DMS153 (cell line): Measurements from ENCODE around the gene OR5K4.

Experiments used
- DNase-seq: peaks from one replicate; lab custom pipeline; 2025; lab: John Stamatoyannopoulos, UW

The OR5K4 gene, protein sequence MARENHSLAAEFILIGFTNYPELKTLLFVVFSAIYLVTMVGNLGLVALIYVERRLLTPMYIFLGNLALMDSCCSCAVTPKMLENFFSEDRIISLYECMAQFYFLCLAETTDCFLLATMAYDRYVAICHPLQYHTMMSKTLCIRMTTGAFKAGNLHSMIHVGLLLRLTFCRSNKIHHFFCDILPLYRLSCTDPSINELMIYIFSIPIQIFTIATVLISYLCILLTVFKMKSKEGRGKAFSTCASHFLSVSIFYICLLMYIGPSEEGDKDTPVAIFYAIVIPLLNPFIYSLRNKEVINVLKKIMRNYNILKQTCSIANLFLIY

DNA sequence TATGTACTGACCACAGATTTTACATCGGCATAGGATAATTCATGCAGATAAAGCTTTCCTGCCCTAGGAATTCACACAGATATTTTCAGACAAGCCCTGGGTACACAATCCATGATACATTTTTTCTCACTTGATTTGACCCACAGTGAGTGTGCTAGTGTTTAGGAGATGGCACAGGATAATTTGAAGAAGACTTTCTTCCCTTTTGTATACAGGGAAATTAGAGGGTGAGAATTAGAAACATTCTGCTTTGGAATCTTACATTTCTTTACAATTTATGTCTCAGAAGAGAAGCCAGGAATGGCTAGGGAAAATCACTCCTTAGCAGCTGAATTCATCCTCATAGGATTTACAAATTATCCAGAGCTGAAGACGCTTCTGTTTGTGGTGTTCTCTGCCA, at the start of gene OR5K4:
TSS of gene OR5K4 (plus strand) at position 301 of the 400 bp plus-strand sequence. CDS start at position 301, 0 bp downstream.
- no peak for DNase-seq

DNA sequence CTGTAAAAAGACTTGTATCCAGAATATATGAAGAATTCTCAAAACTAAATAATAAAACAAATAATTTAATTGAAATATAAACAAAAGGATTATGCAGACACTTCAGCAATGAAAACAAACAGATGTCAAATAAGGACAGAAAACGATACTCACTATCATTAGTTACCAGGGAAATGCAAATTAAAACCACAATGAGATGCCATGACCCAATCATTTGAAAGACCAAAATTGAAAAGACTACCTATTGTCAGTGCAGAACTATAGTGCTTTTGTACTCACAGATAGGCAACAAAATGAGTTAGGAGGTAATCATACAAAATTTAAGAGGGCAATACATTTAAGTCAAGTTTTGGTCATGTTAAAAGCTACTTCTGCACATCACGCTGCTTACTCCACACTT, 31.6 kb upstream of the OR5K4 start:
- no peak for DNase-seq

DNA sequence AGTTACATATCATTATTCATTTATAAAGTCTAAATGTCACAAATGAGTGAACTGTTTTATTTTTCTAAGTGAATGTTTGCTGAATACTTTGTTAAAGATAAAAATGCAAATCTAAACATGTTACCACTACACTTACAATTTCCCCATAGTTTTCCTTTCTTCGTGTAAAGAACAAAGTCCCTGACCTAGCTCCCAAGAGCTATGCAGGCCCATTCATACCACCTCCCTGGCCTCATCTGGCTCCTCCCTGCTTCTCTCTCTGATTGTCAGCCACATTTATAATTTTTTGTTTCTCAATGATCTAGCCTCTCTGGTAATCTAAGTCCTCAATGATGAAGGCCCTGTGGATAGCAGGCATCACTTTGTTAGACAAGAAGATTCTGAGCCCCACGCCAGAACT, 31.0 kb upstream of the OR5K4 start:
- no peak for DNase-seq

DNA sequence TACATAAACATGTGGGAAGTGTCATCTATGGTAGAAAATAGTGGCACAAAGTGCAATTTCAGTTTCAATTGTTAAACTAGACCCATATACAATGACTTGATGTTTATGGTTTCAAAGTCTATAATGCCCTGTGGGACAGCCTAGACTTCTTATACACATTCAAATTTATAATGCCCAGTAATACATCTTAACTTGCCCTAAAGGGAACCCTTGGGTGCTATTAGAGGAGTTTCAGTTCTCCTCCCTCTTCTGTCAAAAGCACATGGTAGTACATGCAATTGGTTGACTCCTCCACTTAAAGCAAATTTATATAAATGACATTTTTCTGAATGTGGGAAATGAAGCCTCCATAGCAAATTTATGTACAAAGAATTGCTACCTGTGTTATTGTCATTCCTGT, 30.2 kb upstream of the OR5K4 start:
- no peak for DNase-seq

DNA sequence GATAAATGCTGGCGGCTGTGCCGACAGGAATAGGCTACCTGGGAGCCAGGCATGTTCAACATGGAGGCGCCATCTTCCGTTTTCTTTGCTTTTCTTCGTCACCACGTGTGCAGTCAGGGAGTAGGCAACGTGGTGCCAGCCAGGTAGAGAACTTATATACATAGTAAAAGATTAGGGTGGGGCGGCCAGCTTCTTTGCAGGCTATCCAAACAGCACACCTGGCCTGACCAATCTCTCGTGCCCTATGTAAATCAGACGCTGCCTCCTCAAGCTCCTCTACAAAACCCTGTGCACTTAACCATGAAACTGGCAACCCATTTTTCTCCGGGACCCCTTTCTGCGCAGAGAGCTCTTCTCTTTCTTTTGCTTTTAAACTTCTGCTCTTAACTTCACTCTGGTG, 28.6 kb upstream of the OR5K4 start:
- DNase-seq, result no peak

DNA sequence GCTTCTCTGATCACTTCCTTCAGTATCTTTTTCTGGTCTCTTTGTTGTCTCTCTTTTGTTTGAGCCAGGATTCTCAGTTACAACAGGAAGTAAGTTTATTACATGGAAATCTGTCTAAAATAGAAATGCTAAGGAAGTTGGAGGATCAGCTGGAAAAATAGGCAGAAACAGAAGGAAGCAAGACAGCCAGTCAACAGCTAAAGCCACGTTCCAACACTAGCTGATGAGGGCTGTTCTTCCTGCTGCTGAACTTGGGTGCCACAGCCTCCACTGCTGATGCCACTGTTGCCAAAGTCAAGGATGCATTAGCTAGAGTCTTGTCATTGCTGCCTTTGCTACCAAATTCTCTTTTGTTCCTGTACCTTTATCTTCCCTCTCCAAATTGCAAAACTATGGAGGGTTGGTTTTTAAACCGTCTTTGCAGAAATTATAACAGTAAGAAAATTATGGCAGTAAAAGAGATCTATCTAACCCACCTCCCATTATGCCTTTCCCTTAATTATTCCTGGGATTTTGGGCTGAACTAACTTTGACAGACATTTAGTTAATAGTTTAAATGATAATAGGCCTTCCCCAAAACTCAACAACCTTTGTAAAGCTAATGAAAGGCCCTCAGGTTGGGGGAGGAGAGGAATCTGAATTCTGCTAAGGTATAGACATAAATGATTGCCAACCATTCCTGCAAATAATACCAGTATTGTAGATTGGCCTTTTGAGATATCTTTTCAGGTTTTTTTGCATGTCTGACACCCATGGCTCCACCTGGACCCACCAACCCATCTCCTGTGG, 27.4 kb upstream of the OR5K4 start:
- no peak for DNase-seq

DNA sequence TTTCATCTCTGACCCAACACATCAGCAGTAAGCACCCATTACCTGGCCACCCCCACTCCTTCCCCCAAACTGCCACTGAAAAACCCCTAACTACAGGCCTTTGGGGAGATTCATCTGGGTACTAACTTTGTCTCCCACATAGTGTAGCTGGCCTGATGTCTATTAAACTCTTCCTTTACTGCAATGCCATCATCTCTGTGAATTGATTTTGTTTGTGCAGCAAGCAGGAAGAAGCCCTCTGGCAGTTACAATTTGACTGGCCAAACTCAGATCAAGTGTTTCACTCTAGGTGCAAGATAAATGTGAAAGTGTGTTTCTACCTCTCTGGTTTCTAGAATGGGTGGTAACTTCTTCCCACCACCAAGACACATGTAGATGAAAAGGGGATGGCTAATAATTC, 26.7 kb upstream of the OR5K4 start:
- no peak for DNase-seq

DNA sequence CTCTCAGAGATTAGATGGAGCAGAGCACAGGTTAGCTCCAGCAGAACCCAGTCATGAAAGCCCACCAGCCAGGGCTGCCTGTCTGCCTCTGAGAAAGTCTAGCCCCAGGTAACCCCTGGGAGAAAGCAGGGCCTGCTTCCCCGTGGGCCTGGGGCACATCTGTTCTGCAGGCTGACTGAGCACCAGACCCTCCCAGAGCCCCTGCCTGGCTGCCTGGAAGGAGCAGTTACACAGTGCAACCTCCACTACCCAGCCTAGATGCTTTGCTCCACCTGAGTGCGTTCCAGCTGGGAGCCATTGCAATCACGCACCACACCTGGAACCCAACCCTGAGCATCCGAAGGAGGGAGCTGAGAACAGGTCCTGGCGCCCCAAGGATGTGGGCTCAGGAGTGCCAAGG, 24.7 kb upstream of the OR5K4 start:
- no peak for DNase-seq

DNA sequence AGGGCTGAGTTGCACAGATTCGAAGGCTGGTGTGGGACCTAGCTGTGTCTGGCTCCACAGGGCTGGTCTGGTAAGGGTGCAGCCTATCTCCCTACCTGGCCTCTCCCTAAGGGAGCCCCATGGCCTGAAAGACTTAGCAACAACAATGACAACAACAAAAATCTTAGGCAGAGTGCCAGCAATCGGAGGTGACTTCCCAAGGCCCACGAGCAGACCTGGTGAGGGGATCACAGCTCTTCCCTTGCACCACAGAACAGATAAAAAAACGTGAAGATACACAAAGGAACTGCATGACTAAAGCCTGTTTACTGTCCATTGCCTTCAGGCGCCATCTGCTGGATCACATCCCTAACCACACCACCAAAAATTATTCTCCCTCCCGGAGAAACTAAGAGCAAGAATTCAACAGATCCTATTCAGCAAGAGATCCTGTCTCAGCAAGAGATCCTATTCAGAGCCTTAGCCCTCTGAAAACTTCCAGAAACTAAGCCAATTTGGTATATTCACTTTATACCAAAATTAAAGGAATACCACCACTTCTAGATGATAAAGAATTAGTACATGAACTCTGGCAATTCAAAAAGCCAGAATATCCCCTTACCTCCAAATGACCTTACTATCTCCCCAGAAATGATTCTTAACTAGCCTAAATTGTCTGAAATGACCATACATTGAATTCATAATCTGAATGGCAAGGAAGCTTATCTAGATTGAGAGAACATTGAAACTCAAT, 24.1 kb upstream of the OR5K4 start:
- DNase-seq, result peak; percentile 32

DNA sequence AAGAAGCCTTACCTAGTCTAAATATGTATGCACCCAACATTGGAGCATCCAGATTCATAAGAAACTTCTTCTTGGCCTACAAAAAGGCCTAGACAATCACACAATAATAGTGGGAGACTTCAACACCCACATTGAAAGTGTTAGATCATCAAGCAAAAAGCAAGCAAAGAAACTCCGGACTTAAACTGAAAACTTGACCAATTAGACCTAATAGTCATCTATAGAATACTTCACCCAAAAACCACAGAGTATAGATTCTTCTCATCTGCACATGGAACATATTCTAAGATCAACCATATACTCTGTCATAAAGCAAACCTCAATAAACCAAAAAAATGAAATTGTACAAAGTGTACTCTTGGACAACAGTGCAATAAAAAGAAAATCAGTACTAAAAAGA, 22.3 kb upstream of the OR5K4 start:
- no peak for DNase-seq

DNA sequence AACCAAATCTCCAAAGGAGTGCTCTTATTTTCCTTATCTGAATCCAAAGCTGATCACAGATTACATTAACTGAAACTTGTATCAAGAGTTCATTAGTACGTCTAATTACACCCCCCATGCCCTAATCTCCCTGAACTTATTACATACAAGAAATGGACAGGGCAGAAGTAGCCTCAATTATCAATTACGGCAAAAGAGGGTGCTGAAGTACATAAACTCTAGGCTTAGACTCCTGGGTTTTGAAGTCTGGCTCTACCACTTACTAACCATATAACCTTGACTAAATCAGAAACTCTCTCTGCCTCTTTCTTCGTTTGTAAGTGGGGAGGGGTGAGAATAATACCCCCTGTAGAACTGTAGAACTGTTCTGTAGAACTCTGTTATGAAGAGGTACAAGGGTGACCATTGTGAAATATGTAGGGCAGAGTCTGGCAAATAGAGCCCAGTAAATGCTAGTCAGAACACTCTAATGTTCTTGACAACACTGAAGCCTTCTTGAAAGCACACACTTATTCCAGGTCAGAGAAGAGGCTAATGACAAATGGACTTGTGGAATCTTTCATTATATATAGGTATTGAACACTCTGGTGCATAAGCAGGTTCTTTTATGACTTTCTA, 19.6 kb upstream of the OR5K4 start:
- DNase-seq, result no peak

DNA sequence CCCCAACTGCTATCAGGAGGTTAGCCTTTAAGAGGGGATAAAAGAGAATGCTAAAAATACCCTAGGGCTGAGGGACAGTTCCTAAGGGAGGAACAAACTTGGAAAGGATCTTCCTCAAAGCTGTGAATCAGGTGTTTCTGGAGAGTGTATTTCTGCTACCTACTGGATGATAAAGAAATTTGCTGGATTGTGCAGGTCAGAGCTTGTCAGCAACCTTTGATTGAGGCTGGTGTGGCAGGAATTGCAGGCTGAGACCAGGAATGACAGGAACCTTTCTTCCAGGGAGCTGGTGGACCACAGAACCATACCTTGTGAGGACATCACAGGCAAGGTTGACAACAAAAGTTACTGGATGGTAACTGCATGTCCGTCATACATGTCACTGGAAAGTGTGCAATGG, 14.6 kb upstream of the OR5K4 start:
- no peak for DNase-seq

DNA sequence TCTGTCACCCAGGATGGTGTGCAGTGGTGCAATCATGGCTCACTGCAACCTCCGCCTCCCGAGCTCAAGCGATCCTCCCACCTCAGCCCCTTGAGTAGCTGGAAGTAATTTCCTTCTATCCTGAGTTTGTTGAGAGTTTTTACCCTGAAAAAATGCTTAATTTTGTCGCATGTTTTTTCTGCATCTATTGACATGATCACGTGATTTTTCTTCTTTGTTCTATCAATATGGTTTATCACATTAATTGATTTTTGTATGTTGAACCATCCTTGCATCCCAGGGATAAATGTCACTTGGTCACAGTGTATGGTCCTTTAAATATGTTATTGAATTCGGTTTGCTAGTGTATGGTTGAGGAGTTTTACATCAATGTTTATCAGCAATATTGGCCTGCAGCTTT, 11.9 kb upstream of the OR5K4 start:
- DNase-seq, result no peak

DNA sequence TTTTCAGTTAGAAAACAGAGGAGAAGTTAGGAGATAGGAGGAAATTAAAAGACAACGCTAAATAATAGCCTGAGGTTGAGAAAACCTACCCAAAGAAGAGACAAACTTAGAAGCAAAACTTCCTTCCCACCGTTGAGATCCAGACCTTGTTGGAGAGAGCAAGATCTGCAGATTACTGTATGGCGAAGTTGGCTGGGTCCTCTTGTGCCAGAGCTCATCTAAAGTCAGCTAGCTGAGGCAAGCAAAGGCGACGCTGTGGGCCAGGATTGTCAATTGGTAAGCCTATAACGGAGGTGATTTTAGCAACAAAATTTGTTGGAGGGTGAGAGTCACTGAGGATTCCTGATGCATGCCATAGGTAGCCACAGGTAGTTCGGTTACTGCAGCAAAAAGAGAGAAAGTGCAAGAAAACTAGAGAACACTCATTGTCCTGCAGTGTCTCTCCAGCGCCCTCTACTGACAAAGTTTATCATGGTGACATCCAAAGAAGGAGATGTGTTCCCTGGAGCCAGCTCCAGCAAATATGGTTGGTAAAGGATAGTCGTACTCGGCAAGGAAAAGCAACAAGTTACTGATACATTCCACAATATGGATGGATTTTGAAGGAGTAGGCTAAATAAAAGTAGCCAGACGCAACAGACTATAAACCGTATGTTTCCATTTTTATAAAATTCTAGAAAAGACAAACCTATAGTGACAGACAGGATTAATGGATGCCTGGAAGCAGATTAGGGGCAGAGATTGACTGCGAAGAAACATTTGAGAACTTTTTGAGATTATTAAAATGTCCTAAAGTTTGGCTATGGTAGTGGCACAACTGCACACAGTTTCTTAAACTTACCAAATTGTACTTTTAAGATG, 9.8 kb upstream of the OR5K4 start:
- DNase-seq, result no peak

DNA sequence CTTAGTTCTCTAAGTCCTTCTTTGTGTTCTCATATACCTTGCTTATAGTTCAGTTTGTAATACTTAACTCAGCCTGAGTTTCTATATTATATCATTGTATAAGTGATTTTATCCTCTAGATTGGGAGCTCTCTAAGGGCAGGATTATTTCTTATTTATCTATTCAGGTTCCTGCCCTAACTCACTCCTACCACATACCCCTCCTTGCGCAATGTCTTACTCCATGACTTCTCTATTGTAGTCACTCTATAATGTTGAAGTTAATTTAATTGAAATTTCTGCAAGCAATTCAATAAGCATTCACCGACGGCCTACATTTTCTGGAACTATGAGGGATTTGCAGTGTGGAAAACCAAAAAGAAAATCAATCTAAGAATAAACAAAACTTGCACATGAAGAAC, 3.6 kb upstream of the OR5K4 start:
- DNase-seq, result no peak

DNA sequence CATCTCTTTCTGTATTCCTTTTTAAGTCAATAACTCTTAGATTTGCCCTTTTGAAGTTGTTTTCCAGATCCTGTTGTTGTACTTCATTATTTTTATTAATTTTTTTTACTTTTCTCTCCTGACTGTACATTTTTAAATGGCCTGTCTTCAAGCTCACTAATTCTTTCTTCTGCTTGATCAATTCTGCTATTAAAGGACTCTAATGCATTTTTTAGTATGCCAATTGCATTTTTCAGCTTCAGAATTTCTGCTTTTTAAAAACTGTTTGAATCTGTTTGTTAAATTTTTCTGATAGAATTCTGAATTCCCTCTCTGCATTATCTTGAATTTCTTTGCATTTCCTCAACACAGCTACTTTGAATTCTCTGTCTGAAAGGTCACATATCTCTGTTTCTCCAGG, 5.6 kb downstream of the OR5K4 start:
- DNase-seq, result no peak

DNA sequence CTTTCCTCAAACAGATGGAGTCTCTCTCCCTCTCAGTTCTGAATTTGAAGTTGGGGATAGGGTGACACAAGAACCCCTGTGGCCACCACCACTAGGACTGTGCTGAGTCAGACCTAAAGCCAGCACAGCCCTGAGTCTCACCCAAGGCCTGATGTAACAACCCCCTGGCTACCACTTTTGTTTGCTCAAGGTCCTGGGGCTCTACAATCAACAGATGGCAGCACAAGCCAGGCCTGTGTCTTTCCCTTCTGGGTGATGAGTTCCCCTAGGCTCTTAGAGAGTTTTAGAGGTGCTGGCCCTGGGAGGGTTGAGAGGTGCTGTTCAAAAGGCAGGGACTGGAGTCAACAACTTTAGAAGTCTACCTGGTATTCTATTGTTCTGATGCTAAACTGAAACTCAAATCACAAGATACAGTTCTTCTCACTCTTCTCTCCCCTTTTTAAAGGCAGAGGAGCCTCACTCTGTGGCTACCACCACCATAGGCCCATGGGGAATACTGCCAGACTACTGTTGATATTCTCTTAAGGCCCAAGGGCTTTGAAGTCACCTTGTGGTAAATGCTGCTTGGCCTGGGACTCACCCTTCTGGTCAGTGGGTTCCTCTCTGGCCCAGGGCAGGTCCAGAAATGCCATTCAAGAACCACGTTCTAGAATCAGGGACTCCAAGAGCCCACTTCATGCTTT, 6.5 kb downstream of the OR5K4 start:
- no peak for DNase-seq

DNA sequence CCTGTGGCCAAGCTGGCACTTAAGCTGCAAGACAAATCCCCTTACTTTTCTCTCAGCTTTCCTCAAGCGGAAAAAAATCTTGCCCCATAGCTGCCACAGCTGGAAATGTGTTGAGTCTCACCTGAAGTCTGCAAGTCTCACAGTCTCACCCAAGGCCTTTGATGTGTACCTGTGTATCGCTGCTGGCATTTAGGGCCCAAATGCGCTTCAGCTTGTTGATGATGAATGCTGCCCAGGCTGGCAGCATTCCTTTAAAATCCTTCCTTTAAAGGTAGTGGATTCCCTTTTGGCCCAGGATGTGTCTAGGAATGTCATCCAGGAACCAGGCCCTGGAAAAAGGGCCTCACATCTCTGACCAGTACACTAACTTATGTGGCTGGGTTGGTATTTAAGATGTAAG, 7.0 kb downstream of the OR5K4 start:
- DNase-seq, result no peak

DNA sequence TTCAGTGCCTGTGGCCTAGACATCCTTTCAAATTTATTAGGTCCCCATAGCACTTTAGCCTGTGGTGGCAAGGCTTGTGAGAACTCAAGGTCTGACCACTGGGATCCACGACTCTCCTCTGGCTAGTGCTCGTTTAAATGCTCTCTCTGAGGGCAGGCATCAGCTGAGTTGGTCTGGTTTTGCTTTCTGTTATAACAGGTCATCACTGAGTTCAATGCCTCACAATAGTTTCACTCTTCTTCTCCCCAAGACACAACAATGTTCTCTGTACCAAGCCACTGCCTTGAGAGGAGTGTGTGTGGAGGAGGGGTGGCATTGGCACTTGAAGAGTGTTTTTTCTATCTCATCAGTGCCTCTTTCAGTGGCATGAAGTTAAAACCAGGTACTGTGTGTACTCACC, 7.6 kb downstream of the OR5K4 start:
- DNase-seq, result no peak

DNA sequence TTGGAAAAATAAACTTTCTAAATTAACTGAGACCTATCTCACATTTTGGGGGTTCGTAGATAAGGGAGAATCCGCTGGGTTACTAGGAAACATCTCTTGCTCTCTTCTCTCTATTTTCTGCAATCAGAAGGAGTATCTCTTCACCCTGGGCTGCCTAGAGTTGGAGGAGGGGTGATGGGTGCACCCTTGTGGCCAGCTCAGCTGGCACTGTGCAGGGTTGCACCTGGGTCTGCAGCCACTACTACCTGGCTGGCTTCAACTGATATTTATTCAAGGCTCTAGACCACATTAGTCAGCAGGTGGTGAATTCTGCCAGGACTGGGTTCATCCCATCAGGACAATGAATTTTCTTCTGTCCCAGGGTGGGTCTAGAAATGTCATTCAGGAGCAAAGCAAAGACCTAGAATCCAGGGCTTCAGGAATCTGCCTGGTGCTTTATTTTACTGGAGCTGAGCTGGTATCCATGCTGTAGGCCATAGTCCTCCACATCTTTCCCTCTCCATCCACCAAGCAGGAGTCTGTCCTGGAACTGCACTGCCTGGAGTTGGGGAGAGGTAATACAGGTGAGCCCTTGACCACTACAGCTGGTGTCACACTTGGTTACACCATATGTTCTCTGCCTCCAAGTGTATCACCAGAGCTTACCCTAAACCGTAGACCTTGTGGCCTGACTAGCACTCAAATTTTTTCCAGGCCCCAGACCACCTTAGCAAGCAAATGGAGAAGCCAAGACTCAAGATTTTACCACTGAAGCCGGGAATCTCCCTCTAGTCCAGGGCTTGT, 14.0 kb downstream of the OR5K4 start:
- no peak for DNase-seq
